H9 (cell line): ENCODE measurements around the gene TMEM163. TPM values are rescaled to one million over a fixed set of nuclear protein-coding genes. Genes with fewer than 3 reads are reported as not detected.

Experiments used
- DNase-seq: peaks from one replicate; pipeline ENCODE4 v3.0.0-alpha.2; 2017
- H2AFZ ChIP-seq: one replicate; pipeline ENCODE4 v1.6.1; 2013; ENCODE audit warnings: mild to moderate bottlenecking, low read length, control low read depth, moderate library complexity
- H2AK5ac ChIP-seq: 2 replicates; pipeline ENCODE4 v1.6.1; 2013; ENCODE audit warnings: low read length, control low read depth, mixed read lengths; ENCODE audit not compliant: insufficient read length
- H2BK120ac ChIP-seq: one replicate; pipeline ENCODE4 v1.6.1; 2013; ENCODE audit warnings: low read depth, mild to moderate bottlenecking, low read length, control low read depth, inconsistent platforms; ENCODE audit not compliant: poor library complexity, severe bottlenecking
- H2BK12ac ChIP-seq: 2 replicates; pipeline ENCODE4 v1.6.1; 2013; ENCODE audit warnings: low read length, control low read depth, mixed read lengths, low read depth; ENCODE audit not compliant: insufficient read length
- H2BK15ac ChIP-seq: 2 replicates; pipeline ENCODE4 v1.6.1; 2013; ENCODE audit warnings: low read depth, low read length, control low read depth
- H2BK20ac ChIP-seq: one replicate; pipeline ENCODE4 v1.6.1; 2013; ENCODE audit warnings: low read depth, mild to moderate bottlenecking, low read length, control low read depth, inconsistent platforms; ENCODE audit not compliant: poor library complexity, severe bottlenecking
- H2BK5ac ChIP-seq: 2 replicates; pipeline ENCODE4 v1.6.1; 2013; ENCODE audit warnings: low read length, control low read depth, mixed read lengths; ENCODE audit not compliant: insufficient read length
- H3K14ac ChIP-seq: 2 replicates; pipeline ENCODE4 v1.6.1; 2013; ENCODE audit warnings: low read length, control low read depth; ENCODE audit not compliant: insufficient read depth
- H3K18ac ChIP-seq: 2 replicates; pipeline ENCODE4 v1.6.1; 2013; ENCODE audit warnings: low read depth, mild to moderate bottlenecking, mixed read lengths, low read length, control low read depth; ENCODE audit not compliant: insufficient read length
- H3K23ac ChIP-seq: 2 replicates; pipeline ENCODE4 v1.6.1; 2013; ENCODE audit warnings: low read length, control low read depth, mixed read lengths, low read depth; ENCODE audit not compliant: insufficient read length
- H3K23me2 ChIP-seq: 2 replicates; pipeline ENCODE4 v1.6.1; 2013; ENCODE audit warnings: low read depth, mild to moderate bottlenecking, mixed read lengths, low read length, control low read depth; ENCODE audit not compliant: insufficient read length, poor library complexity, severe bottlenecking
- H3K27ac ChIP-seq: 2 replicates; pipeline ENCODE4 v1.5.1; 2013; ENCODE audit warnings: low read length, control low read depth, mixed read lengths, low read depth; ENCODE audit not compliant: insufficient read length
- H3K27me3 ChIP-seq: 2 replicates; pipeline ENCODE4 v1.6.1; 2013; ENCODE audit warnings: low read length, control low read depth, inconsistent platforms; ENCODE audit not compliant: insufficient read depth
- H3K4ac ChIP-seq: 2 replicates; pipeline ENCODE4 v1.6.1; 2013; ENCODE audit warnings: low read depth, mild to moderate bottlenecking, control low read depth, inconsistent platforms, low read length, moderate library complexity
- H3K4me1 ChIP-seq: 2 replicates; pipeline ENCODE4 v1.6.1; 2013; ENCODE audit warnings: low read length, control low read depth, inconsistent platforms; ENCODE audit not compliant: insufficient read depth
- H3K4me2 ChIP-seq: 2 replicates; pipeline ENCODE4 v1.6.1; 2013; ENCODE audit warnings: low read length, control low read depth, mixed read lengths; ENCODE audit not compliant: insufficient read length, insufficient read depth
- H3K56ac ChIP-seq: 2 replicates; pipeline ENCODE4 v1.6.1; 2013; ENCODE audit warnings: low read depth, mild to moderate bottlenecking, mixed read lengths, low read length, control low read depth; ENCODE audit not compliant: insufficient read length
- H3K79me1 ChIP-seq: 2 replicates; pipeline ENCODE4 v1.6.1; 2013; ENCODE audit warnings: low read depth, mild to moderate bottlenecking, moderate library complexity, low read length, control low read depth, inconsistent platforms; ENCODE audit not compliant: insufficient read depth, poor library complexity, severe bottlenecking
- H3K79me2 ChIP-seq: 2 replicates; pipeline ENCODE4 v1.6.1; 2013; ENCODE audit warnings: low read length, control low read depth, inconsistent platforms; ENCODE audit not compliant: insufficient read depth
- H3K9ac ChIP-seq: 2 replicates; pipeline ENCODE4 v1.6.1; 2013; ENCODE audit warnings: low read length, control low read depth, mixed read lengths; ENCODE audit not compliant: insufficient read length; ENCODE audit errors: extremely low read depth
- H3K9me3 ChIP-seq: one replicate; pipeline ENCODE4 v1.6.1; 2013; ENCODE audit warnings: low read depth, low read length, inconsistent platforms; ENCODE audit not compliant: control insufficient read depth
- H3T11ph ChIP-seq: one replicate; pipeline ENCODE4 v1.6.1; 2013; ENCODE audit warnings: mild to moderate bottlenecking, low read length, control low read depth, inconsistent platforms
- H4K20me1 ChIP-seq: one replicate; pipeline ENCODE4 v1.6.1; 2013; ENCODE audit not compliant: control insufficient read depth, insufficient read length, insufficient read depth
- H4K5ac ChIP-seq: 2 replicates; pipeline ENCODE4 v1.6.1; 2013; ENCODE audit warnings: low read depth, mild to moderate bottlenecking, mixed read lengths, low read length, control low read depth; ENCODE audit not compliant: insufficient read length
- H4K8ac ChIP-seq: replicated peaks from 2 replicates; pipeline ENCODE4 v1.6.1; 2013; ENCODE audit warnings: low read length, control low read depth, mixed read lengths, low read depth; ENCODE audit not compliant: insufficient read length
- H4K91ac ChIP-seq: 2 replicates; pipeline ENCODE4 v1.6.1; 2013; ENCODE audit warnings: low read depth, mild to moderate bottlenecking, moderate library complexity, mixed read lengths, low read length, control low read depth; ENCODE audit not compliant: insufficient read length
- H3K27ac Mint-ChIP-seq, 3 experiments: 2 replicates in 2 of 3; 3 replicates in 1 of 3; pipeline ENCODE4 v1.8.0; 2020 to 2021; ENCODE audit warnings: mixed read lengths in 3 of 3, mild to moderate bottlenecking in 1 of 3, moderate library complexity in 1 of 3
- H3K27me3 Mint-ChIP-seq: 2 replicates; pipeline ENCODE4 v1.8.0; 2021; ENCODE audit warnings: low read depth, mild to moderate bottlenecking, moderate library complexity, mixed read lengths
- H3K36me3 Mint-ChIP-seq, 3 experiments: 2 replicates in 2 of 3; 3 replicates in 1 of 3; pipeline ENCODE4 v1.8.0; 2020 to 2021; ENCODE audit warnings: low read depth in 3 of 3, mixed read lengths in 3 of 3; ENCODE audit not compliant: insufficient read depth in 1 of 3
- H3K4me1 Mint-ChIP-seq, 2 experiments: 2 replicates each; pipeline ENCODE4 v1.8.0; 2020; ENCODE audit warnings: mixed read lengths in 2 of 2
- H3K4me3 Mint-ChIP-seq, 2 experiments: 2 replicates in 1 of 2; 3 replicates in 1 of 2; pipeline ENCODE4 v1.8.0; 2020 to 2021; ENCODE audit warnings: mild to moderate bottlenecking in 2 of 2, mixed read lengths in 2 of 2, moderate library complexity in 1 of 2
- H3K9me3 Mint-ChIP-seq, 2 experiments: 2 replicates in 1 of 2; 3 replicates in 1 of 2; pipeline ENCODE4 v1.8.0; 2020; ENCODE audit warnings: mild to moderate bottlenecking in 2 of 2, mixed read lengths in 2 of 2, moderate library complexity in 1 of 2
- CTCF ChIP-seq: fragments of 200-600 bp; sonication (generic); conservative IDR thresholded peaks from 3 replicates; pipeline ENCODE4 v1.8.0; 2021; ENCODE audit warnings: antibody characterized with exemption, mild to moderate bottlenecking
- WGBS: extraction: QIAGEN DNeasy Blood & Tissue Kit; methylation state at CpG from one replicate; pipeline ENCODE4 v1.1.7; 2013; ENCODE audit warnings: missing lambda C conversion rate, low lambda C conversion rate, mixed read lengths; ENCODE audit not compliant: insufficient read length; ENCODE audit errors: extremely low coverage; 5-methylcytosine and 5-hydroxymethylcytosine counted together
- total RNA-seq: library from RNA; stranded (reverse); gene quantifications from 2 replicates; pipeline ENCODE4 v1.2.1, GENCODE V29; 2021

TMEM163 gene
- total RNA-seq, 1 experiment from 2014 or later = 0.39 TPM

- peaks cover 10% of the 10 kb centered on the region for H3K27me3 Mint-ChIP-seq
- Histone ChIP-seq H3K27ac (no peak overlapping the region), H3K9ac (no peak overlapping the region), H2BK5ac (no peak overlapping the region), H3K79me2 (no peaks in the 10 kb centered on the region; the same call in 1 of the 2 replicates), H3T11ph (no peak overlapping the region), H4K91ac (no peak overlapping the region), H2BK12ac (no peak overlapping the region), H3K4ac (no peak overlapping the region), H3K23me2 (no peaks in the 10 kb centered on the region), H2BK20ac (no peak overlapping the region), H2AFZ (no peak overlapping the region), H3K9me3 (no peaks in the 10 kb centered on the region), H3K14ac (peak overlapping the region; percentile 43), H3K27me3 (no peaks in the 10 kb centered on the region), H3K79me1 (no peaks in the 10 kb centered on the region), H2AK5ac (no peak overlapping the region), H2BK120ac (no peak overlapping the region), H4K20me1 (no peaks in the 10 kb centered on the region), H2BK15ac (no peak overlapping the region), H4K8ac (no peak overlapping the region), H3K23ac (no peak overlapping the region), H3K18ac (no peak overlapping the region), H3K56ac (no peak overlapping the region), H3K4me2 (no peak overlapping the region), H3K4me1 (peaks cover 3% of the 10 kb centered on the region; the same call in 1 of the 2 replicates), H4K5ac (no peak overlapping the region)
- no CpG with 5 or more reads among the region's 4 CpGs for WGBS
- peaks cover 0 to 2% of the 10 kb centered on the region in 2 experiments; a peak in 2 of 5 replicates for H3K9me3 Mint-ChIP-seq
- no peak for DNase-seq
- no peak overlapping the region for H3K4me3 Mint-ChIP-seq
- peaks cover 11 to 15% of the 10 kb centered on the region in 2 experiments for H3K4me1 Mint-ChIP-seq
- H3K27ac Mint-ChIP-seq = peak overlapping the region in 1 of 3 experiments; percentile 91; a peak in 1 of 7 replicates
- no peak for TF ChIP-seq CTCF
- H3K36me3 Mint-ChIP-seq = no peaks in the 10 kb centered on the region; a peak in 1 of 7 replicates
Observed at GRCh38 chr2:134670955-134671354, 47.8 kb downstream of the TMEM163 start.
